Fibroblast of lung (primary cell): ENCODE results near the gene CAPN14.

Source experiments
- EZH2 ChIP-seq: IDR thresholded peaks from 2 replicates; pipeline ENCODE4 v1.5.1; 2012; ENCODE audit warnings: low read length, control low read depth, mild to moderate bottlenecking; ENCODE audit errors: missing control alignments
- TF ChIP-seq, protein P1 (sequence below), 2 donors: IDR thresholded peaks in 1 of 2; conservative IDR thresholded peaks in 1 of 2; 1 replicate in 1 of 2; 2 replicates in 1 of 2; pipeline ENCODE4 v1.5.1; 2011 to 2012; ENCODE audit warnings: low read length in 2 of 2, control low read depth in 1 of 2, inconsistent platforms in 1 of 2, low read depth in 1 of 2, mild to moderate bottlenecking in 1 of 2

DNA sequence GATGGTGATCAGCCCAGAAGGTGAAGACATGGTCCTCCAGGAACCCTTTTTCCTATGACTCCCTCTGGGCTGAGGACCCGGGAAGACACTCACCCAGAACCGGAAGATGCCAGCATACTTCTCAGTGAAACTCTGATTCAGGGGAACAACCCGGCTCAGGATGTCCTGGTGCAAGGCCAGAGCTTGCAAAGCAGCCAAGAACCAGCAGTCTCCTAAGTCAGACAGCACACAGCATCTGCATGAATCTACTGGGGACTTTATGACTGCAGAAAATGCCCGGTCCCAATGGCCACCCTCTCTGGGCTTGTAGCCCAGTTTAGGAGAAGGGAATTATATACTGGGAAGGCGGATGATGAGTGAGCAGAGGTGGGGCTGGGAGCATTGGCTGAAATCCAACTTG is 15.3 kb downstream of the CAPN14 start:
- TF ChIP-seq, protein P1, sequence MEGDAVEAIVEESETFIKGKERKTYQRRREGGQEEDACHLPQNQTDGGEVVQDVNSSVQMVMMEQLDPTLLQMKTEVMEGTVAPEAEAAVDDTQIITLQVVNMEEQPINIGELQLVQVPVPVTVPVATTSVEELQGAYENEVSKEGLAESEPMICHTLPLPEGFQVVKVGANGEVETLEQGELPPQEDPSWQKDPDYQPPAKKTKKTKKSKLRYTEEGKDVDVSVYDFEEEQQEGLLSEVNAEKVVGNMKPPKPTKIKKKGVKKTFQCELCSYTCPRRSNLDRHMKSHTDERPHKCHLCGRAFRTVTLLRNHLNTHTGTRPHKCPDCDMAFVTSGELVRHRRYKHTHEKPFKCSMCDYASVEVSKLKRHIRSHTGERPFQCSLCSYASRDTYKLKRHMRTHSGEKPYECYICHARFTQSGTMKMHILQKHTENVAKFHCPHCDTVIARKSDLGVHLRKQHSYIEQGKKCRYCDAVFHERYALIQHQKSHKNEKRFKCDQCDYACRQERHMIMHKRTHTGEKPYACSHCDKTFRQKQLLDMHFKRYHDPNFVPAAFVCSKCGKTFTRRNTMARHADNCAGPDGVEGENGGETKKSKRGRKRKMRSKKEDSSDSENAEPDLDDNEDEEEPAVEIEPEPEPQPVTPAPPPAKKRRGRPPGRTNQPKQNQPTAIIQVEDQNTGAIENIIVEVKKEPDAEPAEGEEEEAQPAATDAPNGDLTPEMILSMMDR (conservative IDR thresholded peaks at IDR 0.05 in 1 of 2, IDR thresholded peaks at IDR 0.05 in 1 of 2; ENCODE audit: low read depth in 1 of 2, low read length in 2 of 2): no peak
- TF ChIP-seq EZH2: no peak
